Inflammatory macrophage treated with lipopolysaccharide for 4 hours (primary cell): ENCODE measurements around the gene FAM219B.

Experiments
- DNase-seq: peaks from one replicate; pipeline ENCODE4 v3.0.0-alpha.2; 2020

Gene FAM219B

DNA sequence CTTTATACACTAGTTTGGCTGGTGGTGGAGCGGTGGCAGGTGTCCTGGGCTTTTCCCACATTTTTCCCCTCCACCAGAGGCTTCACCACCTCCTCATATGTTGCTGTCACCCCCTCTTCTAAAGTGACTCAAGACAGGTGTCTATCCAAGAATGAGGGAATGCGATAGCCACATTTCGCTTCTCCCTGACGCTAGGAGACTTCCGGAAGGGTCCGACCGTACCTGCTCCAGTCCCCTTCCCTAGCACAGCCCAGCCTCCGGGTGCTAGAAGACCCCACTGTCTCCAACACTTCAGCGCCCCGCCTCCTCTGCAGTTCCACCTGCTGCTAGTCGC, 34.0 kb downstream of the FAM219B start:
- no peak for DNase-seq

DNA sequence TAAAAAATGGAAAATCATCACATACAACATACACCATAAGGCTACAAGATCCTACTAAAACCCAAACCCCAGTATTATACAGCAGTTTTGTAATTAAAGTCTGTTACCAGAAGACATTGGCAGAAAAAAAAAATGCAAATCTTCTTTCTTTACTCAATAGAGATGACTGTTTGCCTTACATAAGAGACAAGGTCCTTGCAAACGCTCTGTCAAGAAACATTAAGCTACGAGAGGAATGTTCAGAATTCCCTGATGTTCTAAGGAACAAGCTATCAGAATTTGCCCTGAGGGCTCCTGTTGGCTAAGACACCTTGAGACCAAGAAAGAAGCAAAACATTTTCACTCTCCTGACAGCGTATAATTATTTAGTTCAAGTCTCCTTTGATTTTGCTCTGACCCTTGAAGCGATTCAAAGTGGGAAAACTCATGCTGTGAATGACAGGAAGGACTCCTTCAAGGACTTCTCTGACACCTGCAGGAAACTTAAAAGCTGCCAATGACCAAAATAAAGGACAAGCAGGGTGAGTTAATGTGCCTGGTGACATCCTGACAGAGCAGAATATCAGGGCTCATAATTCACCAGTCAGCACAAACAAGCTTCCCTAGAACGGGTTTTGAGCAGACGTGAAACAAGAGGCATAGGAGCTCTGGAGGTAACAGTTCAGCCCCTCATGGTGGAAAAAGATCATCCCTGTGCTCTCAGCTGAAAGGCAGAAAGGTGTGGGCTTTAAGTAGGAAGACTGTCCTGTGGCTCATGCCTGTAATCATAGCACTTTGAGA, 36.0 kb downstream of the FAM219B start:
- DNase-seq, result peak; percentile 54

DNA sequence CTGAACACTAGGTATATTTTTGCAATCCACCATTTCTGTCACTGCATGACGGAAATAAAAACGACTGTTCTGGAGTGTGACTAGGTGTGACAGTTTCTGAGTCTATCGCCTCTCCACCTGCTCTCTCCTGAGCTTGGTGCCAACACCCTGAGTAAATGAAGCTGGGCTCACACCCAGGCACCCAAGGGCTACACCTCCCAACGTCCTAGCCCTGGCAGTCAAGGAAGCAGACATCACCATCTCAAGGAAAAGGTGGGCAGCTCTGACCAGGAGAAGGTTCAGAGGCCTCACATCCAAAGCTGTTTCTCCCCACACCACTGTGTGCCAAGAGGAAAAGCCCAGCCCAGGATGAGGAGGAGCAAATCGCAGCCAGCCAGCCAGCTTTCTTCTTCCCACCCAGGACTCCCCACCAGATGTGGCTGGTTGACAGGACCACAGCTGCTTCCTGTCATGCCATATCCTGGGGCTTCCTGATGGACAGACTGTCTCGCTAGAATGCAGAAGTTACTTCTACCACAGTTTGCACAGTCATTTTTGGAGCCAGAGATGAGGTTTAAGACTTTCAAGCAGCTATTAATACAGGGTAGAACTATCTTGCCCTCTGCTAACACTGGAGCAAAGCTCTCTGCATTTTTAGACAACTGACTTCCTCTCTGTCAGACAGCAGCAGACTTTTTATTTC, 36.8 kb downstream of the FAM219B start:
- DNase-seq, result peak; percentile 87

DNA sequence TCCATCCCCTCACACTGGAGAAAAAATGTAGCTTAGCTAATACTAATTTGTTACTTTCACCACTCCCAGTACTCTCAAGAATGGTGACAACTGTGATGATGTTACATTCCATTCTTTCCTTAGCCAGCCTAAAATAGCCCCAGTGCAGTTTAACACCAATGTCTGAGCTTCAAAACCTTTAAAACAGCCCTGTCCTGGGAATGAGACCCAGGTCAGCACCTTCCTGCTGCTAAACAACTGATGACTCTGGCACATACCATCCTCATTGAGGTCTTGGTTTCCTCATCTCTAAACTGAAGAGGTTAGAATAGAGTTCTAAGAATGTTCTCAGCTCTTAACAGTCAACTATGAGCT, 37.3 kb downstream of the FAM219B start:
- DNase-seq, result no peak

DNA sequence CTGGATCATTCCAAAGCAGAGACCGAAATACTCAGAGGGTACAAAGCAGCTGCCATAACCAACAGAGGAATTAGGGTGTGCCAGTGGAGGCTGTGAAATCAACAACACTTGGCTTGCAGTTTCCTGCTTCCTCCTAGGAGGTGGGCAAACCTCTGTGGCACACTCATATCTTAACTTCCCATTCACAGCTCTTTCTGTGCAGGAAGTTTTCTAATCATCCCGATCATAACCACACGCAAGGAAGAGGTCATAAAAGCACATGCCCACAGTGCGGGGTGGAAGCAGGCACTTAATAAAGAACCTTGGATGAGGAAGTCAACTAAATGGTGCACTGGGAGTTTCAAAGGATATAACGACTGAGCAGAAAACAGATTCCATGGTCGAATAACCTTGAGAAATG, 38.6 kb downstream of the FAM219B start:
- peak; percentile 92 for DNase-seq

DNA sequence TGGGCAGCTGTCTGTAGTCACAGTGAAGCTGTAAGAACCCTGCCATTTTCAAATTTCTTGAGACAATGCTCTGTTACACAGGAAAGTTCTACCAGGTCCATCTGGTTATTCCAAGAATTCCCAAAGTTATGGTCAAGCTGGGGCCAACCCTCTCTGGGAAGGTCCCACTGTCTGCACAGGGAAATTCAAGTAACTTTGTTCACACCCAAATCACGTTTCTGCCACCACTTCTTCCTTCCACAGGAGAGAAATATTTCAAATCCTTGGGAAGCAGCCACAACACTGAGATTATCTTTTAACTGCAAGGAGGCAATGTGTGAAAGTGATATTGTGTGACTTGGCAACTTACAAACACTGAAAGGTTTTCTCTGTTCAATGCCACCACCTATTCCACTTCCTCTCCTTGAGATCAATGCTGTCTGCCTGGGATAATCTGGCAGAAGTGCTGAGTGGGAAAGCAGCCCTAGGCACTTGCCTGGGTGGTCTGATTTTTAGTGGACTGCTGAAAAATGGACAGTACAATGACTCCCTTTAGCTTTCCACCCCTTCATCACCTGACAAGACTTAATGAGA, 39.1 kb downstream of the FAM219B start:
- DNase-seq, result no peak

DNA sequence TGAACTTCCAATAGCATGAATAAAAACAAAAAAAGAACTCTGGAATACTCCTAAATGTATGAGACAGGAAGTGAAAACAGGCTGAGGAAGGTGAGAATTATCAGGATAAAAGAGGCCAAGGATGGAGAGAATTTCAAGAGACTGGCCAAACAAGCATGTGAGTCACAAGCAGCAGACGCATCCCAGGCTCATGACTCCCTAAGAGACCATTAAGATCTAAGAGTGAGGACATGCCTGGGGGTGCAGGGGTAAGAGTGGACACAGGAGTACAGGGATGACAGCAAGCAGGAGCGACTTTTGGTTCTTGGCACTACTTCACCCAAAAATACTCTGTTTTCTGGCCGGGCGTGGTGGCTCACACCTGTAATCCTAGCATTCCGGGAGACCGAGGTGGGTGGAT, 40.6 kb downstream of the FAM219B start:
- no peak for DNase-seq

DNA sequence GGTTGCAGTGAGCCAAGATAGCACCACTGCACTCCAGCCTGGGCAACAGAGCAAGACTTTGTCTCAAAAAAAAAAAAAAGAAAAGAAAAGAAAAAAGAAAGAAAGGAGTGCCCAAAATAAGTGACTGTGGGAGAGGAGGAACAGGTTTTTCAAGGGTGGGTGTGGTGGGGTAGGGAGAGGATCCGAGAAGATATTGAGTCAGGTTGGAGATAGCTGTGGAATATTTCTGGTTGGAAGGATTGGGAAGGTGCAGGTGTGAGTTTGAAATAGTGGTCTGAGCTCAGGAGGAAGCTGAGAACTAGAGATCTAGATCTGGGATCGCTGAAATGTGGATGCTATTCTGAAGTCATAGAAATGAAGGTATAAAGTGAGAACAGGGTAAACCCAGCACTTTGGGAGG, 41.3 kb downstream of the FAM219B start:
- no peak for DNase-seq

DNA sequence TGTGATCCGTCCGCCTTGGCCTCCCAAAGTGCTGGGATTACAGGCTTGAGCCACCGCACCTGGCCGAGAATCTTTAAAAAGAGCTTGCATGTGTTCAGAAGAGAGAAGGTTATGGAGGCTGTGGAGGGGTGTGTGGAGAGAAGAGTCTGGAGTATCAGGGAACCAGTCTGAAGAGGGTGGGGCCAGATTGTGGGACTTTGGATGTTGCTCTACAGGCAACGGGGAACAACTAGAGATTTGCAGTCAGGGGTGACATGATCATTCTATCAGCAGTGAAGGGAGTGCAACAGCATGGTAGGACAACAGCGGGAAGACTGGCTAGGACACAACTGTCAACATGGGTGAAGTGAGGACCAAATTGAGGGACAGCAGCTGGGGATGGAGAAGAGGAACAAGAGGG, 42.4 kb downstream of the FAM219B start:
- DNase-seq, result no peak

DNA sequence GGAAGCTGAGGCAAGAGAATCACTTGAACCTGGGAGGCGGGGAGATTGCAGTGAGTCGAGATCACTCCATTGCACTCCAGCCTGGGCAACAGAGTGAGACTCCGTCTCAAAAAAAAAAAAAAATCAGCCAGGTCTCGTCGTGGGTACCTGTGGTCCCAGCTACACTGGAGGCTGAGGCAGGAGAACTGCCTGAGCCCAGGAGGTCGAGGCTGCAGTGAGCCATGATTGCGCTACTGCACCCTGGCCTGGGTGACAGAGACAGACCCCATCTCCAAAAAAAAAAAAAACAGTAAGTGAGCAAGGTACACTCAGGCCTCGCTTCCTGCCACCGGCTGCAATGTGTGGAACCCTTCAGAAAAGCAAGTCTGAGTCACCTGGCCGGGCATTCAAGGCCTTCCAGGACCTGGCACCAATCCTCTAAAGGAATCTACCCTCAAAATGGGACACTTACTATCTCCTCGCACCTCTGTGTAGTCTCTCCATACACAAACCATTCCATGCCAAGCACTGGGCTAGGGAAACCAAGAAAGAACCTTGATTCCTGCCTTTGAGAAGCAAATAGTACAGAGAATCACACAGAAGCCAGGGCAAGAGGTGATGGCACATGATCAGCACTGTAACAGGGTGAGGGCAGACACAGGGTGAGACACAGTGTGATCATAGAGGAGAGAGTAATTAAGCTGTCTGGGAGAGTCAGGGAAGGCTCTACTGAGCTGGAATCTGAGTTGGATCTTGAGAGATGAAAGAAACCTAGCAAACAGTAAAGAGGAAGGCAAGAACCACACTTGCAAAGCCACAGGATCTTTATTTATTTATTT, 43.2 kb downstream of the FAM219B start:
- no peak for DNase-seq

DNA sequence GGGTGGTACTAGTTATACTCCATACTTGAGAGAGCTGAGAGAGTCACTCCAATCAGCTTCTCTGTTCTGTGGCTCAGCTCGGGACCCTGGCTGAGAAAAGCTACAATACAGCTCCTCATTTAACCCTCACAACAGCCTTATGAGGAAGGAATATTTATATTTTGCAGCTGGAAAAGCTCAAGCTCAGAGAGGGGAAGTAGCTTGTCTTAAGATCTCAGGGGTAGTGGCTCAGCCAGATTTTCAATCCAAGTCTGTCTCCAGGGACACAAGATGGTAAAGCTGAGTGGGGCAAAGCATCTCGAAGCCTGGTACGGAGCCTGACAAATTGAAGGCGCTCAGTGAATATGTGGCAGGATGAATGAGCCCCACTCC, 48.3 kb downstream of the FAM219B start:
- DNase-seq, result no peak

DNA sequence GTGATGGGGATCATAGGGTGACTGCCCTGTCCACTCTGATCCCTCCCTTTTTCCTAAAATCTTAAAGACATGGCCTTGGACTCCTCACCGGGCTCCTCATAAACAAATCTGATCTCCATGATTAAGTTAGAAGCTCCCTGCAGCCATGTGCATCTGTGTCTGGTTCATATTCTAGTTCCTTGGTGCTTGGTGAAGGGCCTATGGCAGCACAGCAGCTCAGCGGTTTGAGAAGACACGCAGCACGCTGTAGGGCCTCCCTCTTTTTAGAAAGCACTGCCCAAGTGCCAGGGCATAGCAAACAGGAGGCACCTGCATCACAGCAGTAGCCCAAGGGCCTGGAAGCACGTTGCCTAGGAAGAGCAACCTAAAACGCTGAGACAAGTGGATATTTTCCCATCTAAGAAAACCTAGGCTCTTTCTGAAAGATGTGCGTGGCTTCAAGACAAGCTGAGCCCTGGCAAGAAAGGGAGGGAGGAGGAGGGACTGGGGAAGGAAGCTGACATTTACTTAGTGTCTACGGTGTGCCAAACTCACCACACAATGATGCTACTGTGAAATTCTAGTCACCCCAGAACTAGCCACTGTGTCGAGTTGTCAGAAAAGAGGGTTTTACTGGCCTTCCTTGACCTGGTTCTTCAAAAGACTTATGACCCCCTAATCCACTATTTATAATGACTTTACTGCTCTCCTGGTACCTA, 48.8 kb downstream of the FAM219B start:
- no peak for DNase-seq

DNA sequence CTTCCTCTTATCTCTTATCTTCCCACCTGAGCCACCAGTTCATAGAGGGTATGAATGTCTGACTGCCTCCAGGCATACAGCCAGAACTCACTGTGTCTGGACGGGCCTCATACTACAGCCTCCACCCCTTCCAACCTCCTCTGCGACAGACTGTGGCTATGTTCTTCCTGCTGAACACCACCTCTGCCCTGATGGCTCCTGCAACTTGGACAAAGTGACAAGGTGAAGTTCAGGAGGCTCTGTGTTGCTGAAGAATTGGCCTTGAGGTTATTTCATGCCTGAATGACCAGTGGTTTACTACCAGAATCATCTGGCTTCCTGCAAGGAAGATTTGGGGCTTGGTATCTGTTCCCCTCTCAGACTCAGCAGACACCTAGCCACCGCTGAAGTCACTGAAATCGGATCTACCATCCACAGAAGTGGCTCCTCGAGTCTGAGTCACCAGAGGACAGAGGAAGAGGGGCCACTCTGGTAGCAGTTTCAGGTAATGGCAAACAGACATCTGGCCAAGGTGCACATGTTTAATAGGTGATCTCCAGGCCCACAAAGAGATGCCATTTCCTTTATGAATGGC, 49.5 kb downstream of the FAM219B start:
- DNase-seq, result no peak

DNA sequence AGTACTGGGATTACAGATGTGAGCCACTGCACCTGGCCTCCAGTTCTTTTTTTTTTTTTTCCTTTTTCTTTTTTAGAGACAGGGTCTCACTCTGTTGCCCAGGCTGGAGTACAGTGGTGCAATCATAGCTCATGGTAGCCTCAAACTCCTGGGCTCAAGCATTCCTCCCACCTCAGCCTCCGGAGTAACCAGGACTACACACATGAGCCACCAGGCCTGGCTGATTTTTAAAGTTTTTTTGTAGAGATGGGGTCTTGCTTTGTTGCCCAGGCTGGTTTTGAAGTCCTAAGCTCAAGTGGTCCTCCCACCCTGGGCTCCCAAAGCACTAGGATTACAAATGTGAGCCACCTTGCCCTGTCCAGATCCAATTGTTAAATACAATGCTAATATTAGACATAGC, 50.1 kb downstream of the FAM219B start:
- DNase-seq, result no peak

DNA sequence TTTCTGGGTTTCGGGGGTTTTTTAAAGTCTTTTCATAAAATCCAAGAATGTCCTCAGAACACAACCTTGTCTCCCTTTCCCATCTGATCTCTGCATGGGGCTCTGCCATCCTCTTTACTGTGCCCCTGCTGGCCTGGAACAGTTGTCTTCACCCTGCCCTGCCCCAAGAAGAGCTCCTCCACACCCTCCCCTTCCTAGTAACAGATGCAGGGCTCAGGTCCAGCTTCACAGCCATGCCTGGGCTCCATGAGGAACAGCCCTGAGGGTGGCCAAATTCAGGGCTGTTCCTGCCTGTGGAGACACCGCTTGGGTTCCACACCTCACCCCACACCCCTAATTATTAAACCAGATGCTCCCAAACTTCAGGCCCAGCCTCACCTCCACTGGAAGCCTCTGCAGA, 50.8 kb downstream of the FAM219B start:
- no peak for DNase-seq

DNA sequence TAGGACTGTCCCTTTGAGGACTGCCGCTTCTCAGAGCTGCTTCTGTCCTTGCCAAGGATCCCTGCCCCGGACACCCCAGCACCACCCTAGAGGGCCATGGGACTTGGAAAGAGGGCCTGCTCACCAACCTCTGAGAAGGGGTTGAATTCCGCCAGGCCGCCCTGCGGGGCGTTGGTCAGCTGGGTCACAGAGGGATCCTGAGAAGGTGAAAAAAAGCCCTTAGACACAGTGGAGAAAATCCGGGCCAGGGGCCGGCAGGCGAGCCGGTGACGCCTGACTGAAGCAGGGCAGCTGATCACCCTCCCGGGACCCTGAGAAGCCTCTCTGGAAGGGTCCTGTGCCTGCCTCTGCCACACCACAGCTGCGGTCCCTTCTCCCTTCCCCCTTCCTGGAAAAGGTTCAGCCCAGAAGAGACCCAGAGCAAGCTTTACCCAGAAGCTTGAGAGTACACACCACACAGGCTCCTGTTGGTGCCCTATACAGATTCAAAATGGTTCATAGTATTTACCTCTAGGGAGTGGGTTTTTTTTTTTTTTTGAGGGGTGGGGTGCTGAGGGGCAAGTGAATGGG, 52.1 kb downstream of the FAM219B start:
- DNase-seq, result no peak

DNA sequence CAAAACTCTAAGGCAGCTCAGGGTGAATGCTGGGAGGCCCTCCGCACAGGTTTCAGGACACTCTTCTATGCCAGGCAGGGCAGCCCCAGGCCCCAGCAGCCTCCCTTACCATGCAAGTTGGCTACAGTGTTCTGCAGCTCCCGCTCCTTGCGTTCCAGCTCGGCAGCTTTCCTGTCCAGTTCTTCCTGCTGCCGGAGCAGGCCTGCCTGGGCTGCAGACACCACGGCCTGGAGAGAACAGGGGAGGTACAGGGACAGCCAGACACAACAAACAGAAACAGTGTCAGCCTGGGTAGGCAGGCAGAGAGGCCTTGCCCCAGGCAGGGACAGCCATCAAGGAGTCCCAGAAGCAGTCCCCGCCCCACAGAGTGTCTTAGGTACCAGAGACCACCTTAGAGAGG, 54.7 kb downstream of the FAM219B start:
- no peak for DNase-seq

DNA sequence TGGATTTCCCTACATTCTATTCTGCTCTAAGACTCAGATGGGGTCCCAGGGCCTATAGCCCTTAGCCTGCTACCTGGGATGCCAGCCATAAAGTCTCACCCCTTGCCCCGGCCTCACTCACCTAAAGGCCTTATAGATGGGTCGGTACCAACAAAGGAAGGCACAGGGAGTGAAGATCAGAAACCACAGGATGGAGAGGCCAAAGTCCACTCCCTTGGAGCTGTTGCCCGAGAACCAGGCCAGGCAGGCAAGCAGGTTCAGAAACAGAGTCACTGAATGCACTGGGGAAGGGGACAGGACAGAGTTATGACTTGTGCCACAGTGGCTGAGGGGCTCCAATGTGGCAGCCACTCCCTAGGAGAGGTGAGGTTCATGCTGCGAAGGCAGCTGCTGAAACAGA, 56.3 kb downstream of the FAM219B start:
- DNase-seq, result no peak
